Stimulated activated CD8-positive, alpha-beta memory T cell treated with anti-CD3 and anti-CD28 coated beads, Interleukin-4, amount 100 ng/mL, for 24 hours (primary cell): ENCODE results near the gene NAA30.
"Not testable (repeated sequence)": the region's sequence is repeated elsewhere in the genome, so short reads cannot be mapped to it uniquely, and the experiment has no call there.

Experiments used
- DNase-seq: peaks from one replicate; pipeline ENCODE4 v3.0.0-alpha.2; 2020; ENCODE audit warnings: low read depth

NAA30 gene

GRCh38 chr14:57390037-57390805 lies at the start of gene NAA30:
NAA30 (plus strand) TSS chr14:57390586; CDS start chr14:57390958, 372 bp downstream.
- peak; percentile 94 for DNase-seq

DNA sequence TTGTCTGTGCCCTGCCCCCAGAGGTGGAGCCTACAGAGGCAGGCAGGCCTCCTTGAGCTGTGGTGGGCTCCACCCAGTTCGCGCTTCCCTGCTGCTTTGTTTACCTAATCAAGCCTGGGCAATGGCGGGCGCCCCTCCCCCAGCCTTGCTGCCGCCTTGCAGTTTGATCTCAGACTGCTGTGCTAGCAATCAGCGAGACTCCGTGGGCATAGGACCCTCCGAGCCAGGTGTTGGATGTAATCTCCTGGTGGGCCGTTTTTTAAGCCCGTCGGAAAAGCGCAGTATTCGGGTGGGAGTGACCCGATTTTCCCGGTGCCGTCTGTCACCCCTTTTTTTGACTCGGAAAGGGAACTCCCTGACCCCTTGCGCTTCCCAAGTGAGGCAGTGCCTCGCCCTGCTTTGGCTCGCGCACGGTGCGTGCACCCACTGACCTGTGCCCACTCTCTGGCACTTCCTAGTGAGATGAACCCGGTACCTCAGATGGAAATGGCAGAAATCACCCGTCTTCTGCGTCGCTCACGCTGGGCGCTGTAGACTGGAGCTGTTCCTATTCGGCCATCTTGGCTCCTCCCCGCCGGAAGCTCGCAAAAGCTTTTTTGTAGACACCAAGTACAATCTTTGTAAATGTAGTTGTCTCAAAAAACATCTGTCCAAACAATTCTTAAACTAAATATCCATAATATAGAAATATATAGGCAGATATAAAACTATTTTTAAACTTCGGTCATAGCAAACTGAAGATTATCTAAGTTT lies 46.7 kb upstream of the NAA30 start:
- not testable (repeated sequence) for DNase-seq

DNA sequence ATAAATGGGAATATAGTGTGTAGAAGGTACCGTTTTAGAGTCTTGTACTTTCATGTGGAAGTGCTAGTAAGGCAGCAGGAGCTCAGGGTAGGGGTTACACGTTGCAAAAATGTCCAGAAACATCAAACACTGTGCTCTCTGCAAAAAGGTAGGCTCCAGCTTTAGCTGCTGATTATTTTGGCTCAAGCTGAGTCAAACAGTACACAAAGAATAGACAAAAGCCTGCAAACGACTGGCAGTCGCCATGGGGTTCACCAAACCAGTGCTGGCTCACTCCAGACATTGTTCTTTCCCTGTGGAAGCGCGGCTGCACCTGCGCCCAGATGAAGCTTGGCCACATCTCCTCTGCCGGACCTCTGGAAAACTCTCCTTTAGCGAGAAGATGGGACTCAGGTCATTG lies 45.3 kb upstream of the NAA30 start:
- no peak for DNase-seq

- no peak for DNase-seq
Measured at GRCh38 chr14:57346741-57347140, 43.6 kb upstream of the NAA30 start.

DNA sequence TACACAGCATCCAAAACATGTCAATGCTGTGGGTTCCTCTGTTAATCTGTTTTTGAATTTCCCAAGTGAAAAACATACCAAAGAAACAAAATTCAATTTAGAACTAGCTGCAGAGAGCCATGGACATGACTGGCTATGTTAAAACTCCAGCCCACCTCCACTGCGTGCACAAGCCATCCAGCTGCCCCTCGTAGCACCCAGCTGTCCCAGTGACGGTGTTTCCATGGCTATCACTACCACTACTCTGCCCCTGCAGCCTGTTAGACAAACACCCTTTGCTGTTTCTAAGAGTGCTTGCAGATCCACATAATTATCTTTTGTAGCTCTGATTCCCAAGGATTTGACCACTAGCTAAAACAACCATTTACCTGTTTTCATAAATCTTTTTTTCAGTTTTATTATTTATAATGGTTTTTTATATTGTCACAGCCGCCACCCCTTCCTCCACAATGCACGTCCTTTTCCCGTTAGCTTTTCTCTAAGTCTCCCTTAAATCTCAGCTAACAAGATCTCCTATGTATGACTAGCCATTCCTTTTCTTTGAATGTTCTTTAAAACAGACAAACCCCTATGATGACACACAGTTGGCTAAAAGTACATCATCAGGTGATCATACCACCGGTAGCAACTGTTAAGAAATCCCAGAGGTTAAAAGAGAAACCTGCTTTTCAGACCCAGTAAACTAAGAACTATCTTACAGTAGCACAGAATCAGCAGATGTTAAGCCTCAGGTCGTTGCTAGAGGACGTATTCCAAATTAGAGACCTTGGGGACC lies 37.8 kb upstream of the NAA30 start:
- no peak for DNase-seq

GRCh38 chr14:57355081-57355800 lies 35.1 kb upstream of the NAA30 start:
- no peak for DNase-seq

DNA sequence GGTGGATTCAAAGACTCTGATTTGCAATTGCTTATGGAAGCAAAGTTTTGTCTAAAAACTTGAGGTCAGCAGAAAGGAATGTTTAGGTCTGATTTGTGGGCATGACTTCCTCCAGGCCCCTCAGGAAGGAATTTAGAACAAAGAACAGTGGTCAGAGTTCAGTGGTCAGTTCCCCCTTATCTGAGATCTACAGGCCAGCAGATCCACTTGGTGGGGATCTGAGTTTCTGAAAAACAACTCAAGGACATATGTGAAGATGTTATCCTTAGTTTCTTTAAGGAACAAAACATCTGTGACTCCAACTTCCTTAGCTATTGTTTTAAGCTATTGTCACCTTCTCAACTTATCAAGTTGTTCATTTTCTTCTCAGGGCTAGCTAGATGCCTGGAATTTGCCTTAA lies 28.0 kb upstream of the NAA30 start:
- no peak for DNase-seq

DNA sequence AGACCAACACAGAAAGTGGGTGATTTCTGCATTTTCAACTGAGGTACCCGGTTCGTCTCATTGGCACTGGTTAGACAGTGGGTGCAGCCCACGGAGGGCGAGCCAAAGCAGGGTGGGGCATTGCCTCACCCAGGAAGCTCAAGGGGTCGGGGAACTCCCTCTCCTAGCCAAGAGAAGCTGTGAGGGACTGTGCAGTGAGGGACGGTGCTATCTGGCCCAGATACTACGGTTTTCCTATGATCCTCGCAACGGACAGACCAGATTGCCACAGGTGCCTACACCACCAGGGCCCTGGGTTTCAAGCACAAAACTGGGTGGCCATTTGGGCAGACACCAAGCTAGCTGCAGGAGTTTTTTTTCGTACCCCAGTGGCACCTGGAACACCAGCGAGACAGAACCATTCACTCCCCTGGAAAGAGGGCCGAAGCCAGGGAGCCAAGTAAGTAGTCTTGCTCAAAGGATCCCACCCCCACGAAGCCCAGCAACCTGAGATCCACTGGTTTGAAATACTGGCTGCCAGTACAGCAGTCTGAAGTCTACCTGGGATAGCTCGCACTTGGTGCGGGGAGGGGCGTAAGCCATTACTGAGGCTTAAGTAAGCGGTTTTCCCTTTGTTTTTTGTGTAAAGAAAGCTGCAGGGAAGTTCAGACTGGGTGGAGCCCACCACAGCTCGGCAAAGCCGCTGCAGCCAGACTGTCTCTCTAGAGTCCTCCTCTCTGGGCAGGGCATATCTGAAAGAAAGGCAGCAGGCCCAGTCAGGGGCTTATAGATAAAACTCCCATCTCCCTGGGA lies 25.5 kb upstream of the NAA30 start:
- no peak for DNase-seq

- DNase-seq, result not testable (repeated sequence)
Measured at GRCh38 chr14:57370187-57370586, 20.2 kb upstream of the NAA30 start.

DNA sequence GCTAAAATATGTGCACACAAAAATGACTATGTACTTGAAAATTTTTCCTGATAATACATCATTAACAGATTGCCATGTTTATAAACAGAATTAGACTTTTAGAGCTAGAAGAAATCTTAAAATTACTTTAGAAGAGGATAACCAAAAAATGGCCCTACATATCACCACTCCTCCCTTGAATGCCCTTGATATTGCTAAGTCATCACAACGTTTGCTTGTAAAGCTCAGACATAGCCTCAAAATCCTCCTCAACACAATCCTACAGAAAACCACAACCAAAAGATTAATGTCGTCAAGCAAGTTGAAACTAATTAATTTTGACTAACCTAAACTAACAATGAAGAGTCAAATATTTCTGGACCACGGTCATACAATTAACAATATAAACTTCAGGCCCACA lies 19.4 kb upstream of the NAA30 start:
- DNase-seq, result no peak

GRCh38 chr14:57375156-57375555 lies 15.2 kb upstream of the NAA30 start:
- no peak for DNase-seq

GRCh38 chr14:57378661-57379060 lies 11.7 kb upstream of the NAA30 start:
- DNase-seq, result no peak

GRCh38 chr14:57380935-57381334 lies 9.5 kb upstream of the NAA30 start:
- no peak for DNase-seq

DNA sequence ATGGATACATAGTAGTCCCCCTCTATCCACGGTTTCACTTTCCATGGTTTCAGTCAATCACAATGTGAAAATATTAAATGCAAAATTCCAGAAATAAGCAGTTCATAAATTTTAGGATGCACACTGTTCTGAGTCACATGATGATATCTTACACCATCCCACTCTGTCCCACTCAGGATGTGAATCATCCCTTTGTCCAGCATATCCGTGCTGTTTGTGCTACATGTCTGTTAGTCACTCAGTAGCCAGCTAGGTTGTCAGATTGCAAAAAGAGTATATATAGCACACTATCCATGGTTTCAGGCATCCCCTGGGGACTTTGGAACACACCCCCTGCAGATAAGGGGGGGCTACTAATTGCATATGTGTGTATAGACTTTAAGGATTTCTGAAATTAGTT lies 8.1 kb upstream of the NAA30 start:
- DNase-seq, result no peak

- DNase-seq, result no peak
Measured at GRCh38 chr14:57383125-57383745, 7.2 kb upstream of the NAA30 start.

GRCh38 chr14:57388067-57388466 lies 2.3 kb upstream of the NAA30 start:
- no peak for DNase-seq

DNA sequence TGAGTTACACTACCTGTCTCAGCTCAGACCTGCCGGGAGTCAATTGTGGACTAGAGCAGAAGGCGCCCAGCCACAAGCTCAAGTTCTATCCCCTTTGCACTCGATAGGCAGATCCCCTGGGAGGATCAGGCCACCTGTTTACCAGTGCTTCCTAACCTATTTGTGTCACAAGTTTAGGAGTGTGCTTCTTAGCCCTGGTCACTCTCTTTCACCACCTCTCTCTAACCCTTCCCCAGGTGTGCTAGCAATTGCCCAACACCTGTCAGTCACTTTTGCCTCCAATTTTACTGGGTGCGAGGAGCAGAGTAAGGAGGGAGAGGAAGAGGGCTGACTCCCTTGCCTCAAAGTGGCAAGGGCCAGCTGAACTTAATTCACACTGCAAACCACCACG lies 745 bp upstream of the NAA30 start:
- DNase-seq, result no peak

DNA sequence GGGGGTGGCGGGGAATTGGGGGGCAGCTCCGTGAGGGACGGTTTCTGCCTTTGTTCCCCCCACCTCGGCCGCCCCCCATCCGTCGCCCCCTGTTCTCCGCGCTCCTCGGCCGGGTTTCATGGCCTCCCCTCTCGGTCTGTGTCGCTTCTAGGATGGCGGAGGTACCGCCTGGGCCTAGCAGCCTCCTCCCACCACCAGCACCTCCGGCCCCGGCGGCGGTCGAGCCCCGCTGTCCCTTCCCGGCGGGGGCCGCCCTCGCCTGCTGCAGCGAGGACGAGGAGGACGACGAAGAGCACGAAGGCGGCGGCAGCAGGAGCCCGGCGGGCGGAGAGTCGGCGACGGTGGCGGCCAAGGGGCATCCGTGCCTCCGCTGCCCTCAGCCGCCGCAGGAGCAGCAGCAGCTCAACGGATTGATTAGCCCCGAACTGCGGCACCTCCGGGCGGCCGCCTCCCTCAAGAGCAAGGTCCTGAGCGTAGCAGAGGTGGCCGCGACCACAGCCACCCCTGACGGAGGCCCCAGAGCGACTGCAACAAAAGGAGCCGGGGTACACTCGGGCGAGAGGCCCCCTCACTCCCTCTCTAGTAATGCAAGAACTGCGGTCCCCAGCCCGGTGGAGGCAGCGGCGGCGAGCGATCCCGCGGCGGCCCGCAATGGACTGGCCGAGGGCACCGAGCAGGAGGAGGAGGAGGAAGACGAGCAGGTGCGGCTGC lies 575 bp downstream of the NAA30 start:
- DNase-seq, result peak; percentile 16

- no peak for DNase-seq
Measured at GRCh38 chr14:57391517-57392195, 1.3 kb downstream of the NAA30 start.

DNA sequence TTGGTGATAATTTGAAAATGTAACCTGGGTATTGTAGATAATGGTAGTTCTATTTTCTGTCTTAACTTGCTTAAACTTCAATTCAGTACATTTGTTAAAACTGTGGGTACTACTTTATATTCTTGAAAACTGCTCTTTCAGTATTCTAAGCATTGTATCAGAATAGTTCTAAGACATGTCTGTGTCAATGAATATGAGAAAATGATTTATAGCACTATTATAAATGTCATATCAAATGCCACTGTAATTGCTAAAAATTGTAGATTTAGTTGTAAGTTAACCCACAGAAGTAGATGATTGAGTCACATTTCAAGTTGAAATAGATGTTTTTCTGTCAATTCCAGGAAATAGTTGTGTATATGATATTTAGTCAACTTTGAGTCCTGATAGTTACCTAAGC lies 2.4 kb downstream of the NAA30 start:
- DNase-seq, result no peak
